IMR-90 (cell line): ENCODE data around the gene LHPP. TPM values are rescaled to one million over a fixed set of nuclear protein-coding genes. Genes with fewer than 3 reads are reported as not detected.

Experiments
- ATAC-seq: fragments of 200-7000 bp; cut with Tn5 transposase; 2 replicates; pipeline ENCODE4 v1.9.1; 2020; ENCODE audit warnings: low read depth, mild to moderate bottlenecking, moderate library complexity
- BruUV-seq: library from RNA; stranded (reverse); fragments of 400-500 nt; replicated peaks from 2 replicates; lab custom pipeline; 2021; lab: Mats Ljungman, UMichigan
- CTCF ChIA-PET: fragments of 300-600 bp; formaldehyde crosslinking; extraction: SDS; loops from one replicate; lab custom pipeline; 2021; ENCODE audit warnings: antibody characterized with exemption; lab: Yijun Ruan, JAX
- POLR2A ChIA-PET: fragments of 300-600 bp; sonication (Branson Sonifier 250); formaldehyde crosslinking; loops from one replicate; lab custom pipeline; 2022; ENCODE audit warnings: antibody characterized with exemption; ENCODE audit not compliant: unreplicated experiment; lab: Charles Lee
- DNase-seq: peaks from one replicate; pipeline ENCODE4 v3.0.0; 2013
- H2AFZ ChIP-seq: replicated peaks from 2 replicates; pipeline ENCODE3; 2013; ENCODE audit warnings: low read length, mild to moderate bottlenecking; ENCODE audit not compliant: poor library complexity
- H2AK5ac ChIP-seq: 2 replicates; pipeline ENCODE4 v1.6.1; 2013; ENCODE audit warnings: low read depth, low read length, inconsistent platforms
- H2AK9ac ChIP-seq: replicated peaks from 2 replicates; pipeline ENCODE3; 2013; ENCODE audit warnings: mild to moderate bottlenecking, low read depth, low read length, moderate library complexity; ENCODE audit not compliant: poor library complexity
- H2BK120ac ChIP-seq: 2 replicates; pipeline ENCODE4 v1.6.1; 2013; ENCODE audit warnings: low read depth, low read length, inconsistent platforms
- H2BK15ac ChIP-seq: 3 replicates; pipeline ENCODE4 v1.6.1; 2013; ENCODE audit warnings: low read depth, low read length, inconsistent platforms
- H2BK20ac ChIP-seq: 2 replicates; pipeline ENCODE4 v1.6.1; 2013; ENCODE audit warnings: low read depth, mild to moderate bottlenecking, inconsistent platforms, low read length, moderate library complexity
- H2BK5ac ChIP-seq: 2 replicates; pipeline ENCODE4 v1.6.1; 2013; ENCODE audit warnings: mild to moderate bottlenecking, low read depth, low read length, inconsistent platforms; ENCODE audit not compliant: poor library complexity, severe bottlenecking
- H3K14ac ChIP-seq: replicated peaks from 2 replicates; pipeline ENCODE4 v1.6.1; 2013; ENCODE audit warnings: low read depth, low read length, inconsistent platforms
- H3K18ac ChIP-seq: 2 replicates; pipeline ENCODE4 v1.6.1; 2013; ENCODE audit warnings: low read depth, low read length, control low read depth
- H3K23ac ChIP-seq: 2 replicates; pipeline ENCODE4 v1.6.1; 2013; ENCODE audit warnings: low read depth, low read length, inconsistent platforms
- H3K27ac ChIP-seq: 2 replicates; pipeline ENCODE4 v1.5.1; 2013; ENCODE audit warnings: mild to moderate bottlenecking, control low read depth, low read length; ENCODE audit not compliant: insufficient read depth
- H3K27me3 ChIP-seq: 2 replicates; pipeline ENCODE4 v1.6.1; 2013; ENCODE audit warnings: low read length; ENCODE audit not compliant: control insufficient read depth, insufficient read depth
- H3K36me3 ChIP-seq: 2 replicates; pipeline ENCODE4 v1.6.1; 2013; ENCODE audit warnings: low read length, mixed read lengths; ENCODE audit not compliant: control insufficient read depth, insufficient read depth
- H3K4ac ChIP-seq: 2 replicates; pipeline ENCODE4 v1.6.1; 2013; ENCODE audit warnings: low read depth, low read length, inconsistent platforms
- H3K4me1 ChIP-seq: 2 replicates; pipeline ENCODE4 v1.6.1; 2013; ENCODE audit warnings: low read length, mixed read lengths; ENCODE audit not compliant: control insufficient read depth, insufficient read depth
- H3K4me2 ChIP-seq: 2 replicates; pipeline ENCODE4 v1.6.1; 2013; ENCODE audit warnings: low read depth, mild to moderate bottlenecking, control low read depth, low read length, moderate library complexity
- H3K4me3 ChIP-seq: 2 replicates; pipeline ENCODE4 v1.5.1; 2013; ENCODE audit warnings: low read depth, mild to moderate bottlenecking, control low read depth, low read length, moderate library complexity; ENCODE audit not compliant: insufficient read depth
- H3K56ac ChIP-seq: 2 replicates; pipeline ENCODE4 v1.6.1; 2013; ENCODE audit warnings: low read length, inconsistent platforms; ENCODE audit not compliant: insufficient read depth; ENCODE audit errors: extremely low read depth
- H3K79me1 ChIP-seq, 2 experiments: 2 replicates each; pipeline ENCODE4 v1.6.1; 2013; ENCODE audit warnings: low read length in 2 of 2, inconsistent platforms in 1 of 2, low read depth in 1 of 2
- H3K9ac ChIP-seq: 2 replicates; pipeline ENCODE4 v1.6.1; 2013; ENCODE audit warnings: low read depth, low read length, control low read depth
- H3K9me1 ChIP-seq: 2 replicates; pipeline ENCODE4 v1.6.1; 2013; ENCODE audit warnings: low read length, inconsistent platforms; ENCODE audit not compliant: insufficient read depth
- H3K9me3 ChIP-seq: 2 replicates; pipeline ENCODE4 v1.6.1; 2013; ENCODE audit warnings: low read length; ENCODE audit not compliant: control insufficient read depth, insufficient read depth
- H4K20me1 ChIP-seq: 2 replicates; pipeline ENCODE4 v1.6.1; 2013; ENCODE audit warnings: low read length, inconsistent platforms; ENCODE audit not compliant: insufficient read depth
- H4K5ac ChIP-seq: 2 replicates; pipeline ENCODE4 v1.6.1; 2013; ENCODE audit warnings: mild to moderate bottlenecking, low read depth, low read length, control low read depth
- H4K8ac ChIP-seq, 2 experiments: 2 replicates each; pipeline ENCODE4 v1.6.1; 2013; ENCODE audit warnings: low read depth in 2 of 2, low read length in 2 of 2, control low read depth in 1 of 2, inconsistent platforms in 1 of 2
- H4K91ac ChIP-seq: 2 replicates; pipeline ENCODE4 v1.6.1; 2013; ENCODE audit warnings: low read depth, low read length, inconsistent platforms; ENCODE audit not compliant: insufficient read depth
- CEBPB ChIP-seq: IDR thresholded peaks from 2 replicates; pipeline ENCODE4 v1.6.1; 2012; ENCODE audit warnings: low read depth, low read length, improper control_type of control experiment
- WGBS, 2 experiments: methylation state at CpG; one replicate each; pipeline versions ENCODE4 v1.1.5 to v1.1.7; 2013; ENCODE audit warnings: missing lambda C conversion rate in 2 of 2; ENCODE audit not compliant: insufficient read length in 1 of 2; ENCODE audit errors: extremely low coverage in 2 of 2; 5-methylcytosine and 5-hydroxymethylcytosine counted together
- dilution Hi-C: fragments of 300-500 bp; cut with HindIII; formaldehyde crosslinking; loops from one replicate; pipeline ENCODE4 v1.14.3; 2018; ENCODE audit warnings: low sequenced_read_pairs; ENCODE audit not compliant: unreplicated experiment
- in situ Hi-C: fragments of 300-500 bp; cut with MboI; formaldehyde crosslinking; loops from 3 replicates; pipeline ENCODE4 v1.14.3; 2019; ENCODE audit warnings: low sequenced_read_pairs, inconsistent platforms, mixed read lengths
- intact Hi-C: fragments of 100-400 bp; cut with micrococcal nuclease; formaldehyde crosslinking; loops from 2 replicates; pipeline ENCODE4 v1.10.0; 2022
- polyA plus RNA-seq, 3 experiments: library from polyadenylated mRNA; depleted of rRNA; stranded (reverse); fragments of >200 nt; gene quantifications; 2 replicates each; pipeline ENCODE4 v1.2.3, GENCODE V29; 2012; ENCODE audit warnings: low replicate concordance in 1 of 3
- total RNA-seq: library from RNA; depleted of rRNA; stranded (reverse); fragments of >200 nt; gene quantifications from 2 replicates; pipeline ENCODE4 v1.2.3, GENCODE V29; 2012

The LHPP gene
- total and polyA plus RNA-seq, 2 of the 4 experiments (the other 2 are of a cell fraction) = 2.7 to 8.3 TPM

DNA sequence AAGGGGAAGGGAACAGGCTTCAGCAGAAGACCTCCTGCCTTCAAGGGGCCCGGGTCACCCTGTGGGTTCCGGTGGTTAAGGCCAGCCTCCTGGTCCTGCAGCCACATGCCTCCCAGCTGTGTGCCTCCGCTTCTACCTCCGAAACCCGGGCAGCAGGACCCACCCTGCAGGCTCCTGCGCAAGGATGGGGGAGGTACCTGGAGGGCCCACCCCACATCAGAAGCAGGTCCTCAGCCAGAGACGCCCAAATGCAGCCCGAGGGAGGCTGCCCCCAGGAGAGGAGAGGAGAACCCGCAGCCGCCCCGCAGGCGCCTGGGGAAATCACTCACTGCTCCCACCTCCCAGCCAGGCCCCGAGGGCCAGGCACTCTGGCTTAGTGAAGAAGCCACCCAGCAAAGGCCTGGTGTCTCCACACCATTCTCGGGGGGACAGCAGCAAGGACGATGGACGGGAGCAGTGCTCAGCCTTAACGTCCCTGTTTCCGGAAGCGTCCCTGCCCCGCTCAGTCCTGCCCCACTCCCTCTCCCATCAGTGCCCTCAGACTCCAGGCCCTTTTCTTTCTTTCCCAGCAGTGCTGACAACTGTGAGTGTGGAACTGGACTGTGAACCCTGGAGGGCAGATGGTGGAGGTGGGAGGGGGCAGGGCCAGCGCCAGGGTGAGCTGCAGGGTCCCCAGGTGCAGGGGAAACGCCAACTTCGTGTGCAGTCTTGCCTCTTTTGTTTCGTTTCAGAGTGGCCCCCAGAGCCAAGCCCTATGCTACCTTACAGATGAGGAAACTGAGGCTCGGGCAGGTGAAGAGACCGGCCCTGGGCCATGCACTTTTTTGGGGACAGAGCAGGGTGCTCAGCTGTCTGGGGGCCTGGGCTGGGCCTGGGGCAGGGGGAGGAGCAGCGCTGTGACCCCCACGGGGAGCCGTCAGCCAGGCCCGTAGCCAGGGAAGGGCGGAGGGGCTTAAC is 144.5 kb downstream of the LHPP start:
- in situ Hi-C loops (no loop called here), intact Hi-C loops (loop anchor here (2.0 kb wide), 1 partner anchor 61 kb away; no protein-coding TSS in a partner anchor), dilution Hi-C loops (no loop called here)
- H3K27me3 ChIP-seq = no peaks in the 10 kb centered on the region
- no peaks in the 10 kb centered on the region for H3K9me3 ChIP-seq
- H3K4me3 ChIP-seq = no peak overlapping the region
- TF ChIP-seq CEBPB = no peak
- no peak overlapping the region for H2BK15ac ChIP-seq
- H3K14ac ChIP-seq = no peak overlapping the region
- H3K4me2 ChIP-seq = no peak overlapping the region
- no peak overlapping the region for H4K91ac ChIP-seq
- H4K5ac ChIP-seq = no peak overlapping the region
- no peak overlapping the region for H3K23ac ChIP-seq
- H2BK120ac ChIP-seq = no peak overlapping the region
- no peak overlapping the region for H2BK5ac ChIP-seq
- no peaks in the 10 kb centered on the region for H3K79me1 ChIP-seq
- ChIA-PET CTCF (interaction anchor here (0.6 kb wide), 1 partner anchor 10 kb away, joined by 3 read pairs; no protein-coding TSS in a partner anchor), POLR2A (no interaction called here)
- no peak overlapping the region for H3K9ac ChIP-seq
- no peaks in the 10 kb centered on the region for H3K36me3 ChIP-seq
- H3K56ac ChIP-seq = no peak overlapping the region
- ATAC-seq (no peak), DNase-seq (no peak)
- BruUV-seq = no TSS peak
- H3K4me1 ChIP-seq = no peaks in the 10 kb centered on the region
- H4K8ac ChIP-seq = no peak overlapping the region
- no peak overlapping the region for H2AK5ac ChIP-seq
- 71% methylated on average over 8 of the region's 31 CpGs; no CpG with 5 or more reads in 1 of the 2 experiments for WGBS, 2 experiments
- no peak overlapping the region for H3K27ac ChIP-seq
- no peaks in the 10 kb centered on the region for H4K20me1 ChIP-seq
- H3K4ac ChIP-seq = no peak overlapping the region
- no peak overlapping the region for H2BK20ac ChIP-seq
- no peak overlapping the region for H3K18ac ChIP-seq
- H3K9me1 ChIP-seq = no peaks in the 10 kb centered on the region
- peak overlapping the region; percentile 24 for H2AK9ac ChIP-seq
- no peak overlapping the region for H2AFZ ChIP-seq
